Activated CD8-positive, alpha-beta T cell treated with anti-CD3 and anti-CD28 coated beads, Interleukin-2, amount 10 ng/mL, durations not matched to agents 7 days and 5 days (primary cell): Measurements from ENCODE around the gene CYTH4. TPM values are rescaled to one million over a fixed set of nuclear protein-coding genes. Genes with fewer than 3 reads are reported as not detected.

Experiments used
- ATAC-seq: fragments of 150-1000 bp; cut with Tn5 transposase; one replicate; pipeline ENCODE4 v1.10.0; 2021; ENCODE audit warnings: moderate library complexity
- CTCF ChIA-PET: fragments of 350-600 bp; sonication (Branson Sonifier 250); formaldehyde crosslinking; loops from one replicate; lab custom pipeline; 2021; ENCODE audit warnings: antibody characterized with exemption; lab: Charles Lee
- POLR2A ChIA-PET: fragments of 350-600 bp; sonication (Branson Sonifier 250); formaldehyde crosslinking; loops from one replicate; lab custom pipeline; 2021; ENCODE audit warnings: antibody characterized with exemption; lab: Charles Lee
- DNase-seq: peaks from one replicate; pipeline ENCODE4 v3.0.0-alpha.2; 2020
- H3K27ac Mint-ChIP-seq: one replicate; pipeline ENCODE4 v1.8.0; 2021; ENCODE audit warnings: mild to moderate bottlenecking, mixed read lengths
- H3K27me3 Mint-ChIP-seq: one replicate; pipeline ENCODE4 v1.8.0; 2021; ENCODE audit warnings: low read depth, mixed read lengths
- H3K36me3 Mint-ChIP-seq: one replicate; pipeline ENCODE4 v1.8.0; 2021; ENCODE audit warnings: low read depth, mixed read lengths
- H3K4me1 Mint-ChIP-seq: one replicate; pipeline ENCODE4 v1.8.0; 2021; ENCODE audit warnings: low read depth, mixed read lengths
- H3K4me3 Mint-ChIP-seq: one replicate; pipeline ENCODE4 v1.8.0; 2021; ENCODE audit warnings: mild to moderate bottlenecking, mixed read lengths
- H3K9me3 Mint-ChIP-seq: one replicate; pipeline ENCODE4 v1.8.0; 2022; ENCODE audit warnings: mixed read lengths; ENCODE audit not compliant: insufficient read depth
- total RNA-seq, 2 experiments: library from RNA; stranded (reverse); gene quantifications; one replicate each; pipeline ENCODE4 v1.2.3, GENCODE V29; 2021

The CYTH4 gene
- total RNA-seq, 2 experiments from 2014 or later, result 107 to 114 TPM

DNA sequence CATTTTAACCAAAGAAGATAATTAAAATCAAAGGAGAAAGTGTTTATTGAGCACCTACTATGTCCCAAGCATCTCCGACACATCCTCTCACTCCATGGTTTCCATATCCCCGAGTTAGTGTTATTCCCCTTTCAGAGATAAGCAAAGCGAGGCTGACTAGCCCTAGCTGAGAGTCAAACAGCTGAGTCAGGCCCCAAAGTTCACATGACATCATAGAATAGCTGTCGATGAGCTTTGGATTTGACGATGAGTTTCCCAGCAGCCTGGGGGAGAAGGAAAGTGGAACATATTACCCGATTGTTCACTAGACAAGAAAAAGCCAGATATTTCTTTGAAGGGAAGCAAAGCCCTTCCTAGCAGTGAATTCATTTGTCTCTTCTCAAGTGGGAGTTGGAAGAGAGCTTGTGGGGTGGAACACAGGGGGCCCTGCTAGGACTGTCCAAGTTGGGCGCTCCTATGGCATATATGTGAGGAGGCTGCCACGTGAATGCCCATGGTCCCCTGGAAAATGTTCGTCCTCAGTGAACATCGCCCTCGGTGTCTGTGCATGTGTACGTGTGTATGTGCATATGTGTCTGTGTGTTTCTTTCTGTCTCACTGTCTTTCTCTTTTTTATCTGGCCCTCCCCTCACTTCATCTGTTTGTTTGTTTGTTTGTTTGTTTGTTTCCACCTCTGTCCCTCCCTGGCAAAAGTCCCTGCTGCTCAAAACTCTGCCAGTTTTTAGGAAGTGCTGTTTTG is 493 bp upstream of the CYTH4 start:
- peaks cover 66% of the 10 kb centered on the region for H3K4me1 Mint-ChIP-seq
- no peaks in the 10 kb centered on the region for H3K9me3 Mint-ChIP-seq

GRCh38 chr22:37283393-37283937 is 1.2 kb downstream of the CYTH4 start:
- POLR2A ChIA-PET, result interaction anchor here (1.0 to 2.9 kb wide), 6 partner anchors 12 to 44 kb away, joined by 3 to 14 read pairs (median 6); no protein-coding TSS in a partner anchor
- Mint-ChIP-seq H3K36me3 (peaks cover 55% of the 10 kb centered on the region), H3K9me3 (no peaks in the 10 kb centered on the region), H3K4me1 (peaks cover 70% of the 10 kb centered on the region), H3K4me3 (peak overlapping the region; percentile 84), H3K27ac (peak overlapping the region; percentile 98), H3K27me3 (peaks cover 5% of the 10 kb centered on the region)
- peak; percentile 57 for DNase-seq
- peak; percentile 18 for ATAC-seq
- CTCF ChIA-PET, result interaction anchor here (1.4 to 3.5 kb wide), 6 partner anchors 11 to 33 kb away, joined by 3 to 23 read pairs (median 8); no protein-coding TSS in a partner anchor

More for the DNA sequence above, 493 bp upstream of the CYTH4 start:
- peak overlapping the region; percentile 98 for H3K27ac Mint-ChIP-seq
- H3K4me3 Mint-ChIP-seq, result peak overlapping the region; percentile 84
- DNase-seq (no peak), ATAC-seq (peak; percentile 24)
- CTCF ChIA-PET, result interaction anchor here (0.9 to 5.2 kb wide), 8 partner anchors 14 to 285 kb away, joined by 3 to 29 read pairs (median 4); no protein-coding TSS in a partner anchor
- POLR2A ChIA-PET, result interaction anchor here (1.0 to 2.9 kb wide), 6 partner anchors 11 to 39 kb away, joined by 3 to 14 read pairs (median 7); no protein-coding TSS in a partner anchor
- H3K36me3 Mint-ChIP-seq, result peaks cover 42% of the 10 kb centered on the region
- peaks cover 7% of the 10 kb centered on the region for H3K27me3 Mint-ChIP-seq

GRCh38 chr22:37284126-37284804 is 2.0 kb downstream of the CYTH4 start:
- Mint-ChIP-seq H3K27ac (peak overlapping the region; percentile 98), H3K4me1 (peaks cover 70% of the 10 kb centered on the region), H3K9me3 (no peaks in the 10 kb centered on the region), H3K36me3 (peaks cover 62% of the 10 kb centered on the region), H3K4me3 (peak overlapping the region; percentile 84), H3K27me3 (no peaks in the 10 kb centered on the region)
- DNase-seq (no peak), ATAC-seq (peak; percentile 10)
- ChIA-PET CTCF (interaction anchor here (0.9 to 3.5 kb wide), 8 partner anchors 12 to 283 kb away, joined by 3 to 23 read pairs (median 6); no protein-coding TSS in a partner anchor), POLR2A (interaction anchor here (0.9 to 2.9 kb wide), 6 partner anchors 11 to 45 kb away, joined by 3 to 14 read pairs (median 5); no protein-coding TSS in a partner anchor)

- H3K36me3 Mint-ChIP-seq, result peaks cover 68% of the 10 kb centered on the region
Measured at GRCh38 chr22:37284805-37285355, 2.6 kb downstream of the CYTH4 start.

DNA sequence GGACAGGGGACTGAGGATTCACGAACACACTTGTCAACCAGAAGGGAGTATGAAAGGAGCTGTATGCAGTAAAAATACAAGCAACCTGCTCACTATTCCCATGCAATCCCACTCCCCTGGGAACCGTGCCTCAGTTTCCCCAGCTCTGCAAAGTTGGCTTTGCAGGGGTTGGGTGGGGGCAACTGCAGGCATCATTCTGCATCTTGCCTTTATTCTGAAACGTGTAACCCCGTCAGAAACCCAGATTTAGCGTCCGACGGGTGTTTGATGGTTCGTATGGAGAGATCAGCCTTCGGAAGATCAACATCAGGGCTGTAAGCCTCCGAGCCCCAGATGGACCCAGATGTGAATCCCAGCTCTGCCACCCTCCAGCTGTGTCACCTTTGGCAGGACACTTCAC is 3.6 kb downstream of the CYTH4 start:
- Mint-ChIP-seq H3K27ac (no peak overlapping the region), H3K27me3 (no peaks in the 10 kb centered on the region)

More at GRCh38 chr22:37284805-37285355, 2.6 kb downstream of the CYTH4 start:
- H3K27ac Mint-ChIP-seq, result peak overlapping the region; percentile 98
- CTCF ChIA-PET, result interaction anchor here (0.9 to 1.4 kb wide), 4 partner anchors 21 to 282 kb away, joined by 3 to 8 read pairs (median 3); no protein-coding TSS in a partner anchor
- no peaks in the 10 kb centered on the region for H3K9me3 Mint-ChIP-seq
- peak; percentile 46 for ATAC-seq
- peak; percentile 60 for DNase-seq
- peaks cover 69% of the 10 kb centered on the region for H3K4me1 Mint-ChIP-seq
- peak overlapping the region; percentile 84 for H3K4me3 Mint-ChIP-seq
- no peaks in the 10 kb centered on the region for H3K27me3 Mint-ChIP-seq
- POLR2A ChIA-PET, result interaction anchor here (0.9 to 1.8 kb wide), 5 partner anchors 12 to 46 kb away, joined by 3 to 6 read pairs (median 5); no protein-coding TSS in a partner anchor

DNA sequence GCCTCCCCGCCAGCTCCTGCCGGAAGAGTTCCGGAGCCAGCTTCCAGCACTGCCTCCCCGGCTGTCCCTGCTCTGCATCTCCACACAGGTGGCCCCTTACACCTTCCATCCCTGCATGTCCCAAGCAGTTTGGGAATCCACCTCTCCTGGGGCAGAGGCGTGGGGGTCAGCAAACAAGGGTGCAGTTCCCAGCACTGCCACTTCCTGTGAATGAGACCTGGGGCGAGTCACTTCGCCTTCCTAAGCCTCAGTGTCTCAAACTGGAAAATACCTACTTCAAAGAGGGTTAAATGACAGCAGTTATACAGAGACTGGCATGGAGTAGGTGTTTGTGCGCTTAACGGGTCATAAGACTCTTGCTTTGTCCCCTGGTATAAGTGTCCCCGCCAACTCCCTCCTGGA is 5.2 kb downstream of the CYTH4 start:
- POLR2A ChIA-PET, result interaction anchor here (1.0 kb wide), 1 partner anchor 45 kb away, joined by 3 read pairs; no protein-coding TSS in a partner anchor
- ATAC-seq (no peak), DNase-seq (no peak)
- Mint-ChIP-seq H3K9me3 (no peaks in the 10 kb centered on the region), H3K4me3 (no peak overlapping the region), H3K36me3 (peaks cover 89% of the 10 kb centered on the region), H3K27me3 (no peaks in the 10 kb centered on the region), H3K4me1 (peaks cover 74% of the 10 kb centered on the region), H3K27ac (peak overlapping the region; percentile 72)
- CTCF ChIA-PET, result interaction anchor here (0.7 kb wide), 1 partner anchor 20 kb away, joined by 3 read pairs; no protein-coding TSS in a partner anchor

More for the DNA sequence above, 3.6 kb downstream of the CYTH4 start:
- no peak for ATAC-seq
- Mint-ChIP-seq H3K4me1 (peaks cover 76% of the 10 kb centered on the region), H3K4me3 (peak overlapping the region; percentile 84), H3K9me3 (no peaks in the 10 kb centered on the region), H3K36me3 (peaks cover 78% of the 10 kb centered on the region)
- CTCF ChIA-PET, result interaction anchor here (0.8 to 1.1 kb wide), 3 partner anchors 30 to 164 kb away, joined by 3 to 4 read pairs (median 3); no protein-coding TSS in a partner anchor
- DNase-seq, result no peak
- POLR2A ChIA-PET, result no interaction called here

GRCh38 chr22:37288521-37288920 is 6.2 kb downstream of the CYTH4 start:
- H3K9me3 Mint-ChIP-seq, result no peaks in the 10 kb centered on the region
- ATAC-seq, result no peak
- CTCF ChIA-PET, result no interaction called here
- H3K4me1 Mint-ChIP-seq, result peaks cover 82% of the 10 kb centered on the region
- POLR2A ChIA-PET, result no interaction called here
- no peaks in the 10 kb centered on the region for H3K27me3 Mint-ChIP-seq
- peak overlapping the region; percentile 66 for H3K27ac Mint-ChIP-seq
- H3K36me3 Mint-ChIP-seq, result peaks cover 88% of the 10 kb centered on the region
- DNase-seq, result no peak
- H3K4me3 Mint-ChIP-seq, result no peak overlapping the region

- POLR2A ChIA-PET, result no interaction called here
- peaks cover 84% of the 10 kb centered on the region for H3K4me1 Mint-ChIP-seq
- CTCF ChIA-PET, result interaction anchor here (1.7 kb wide), 1 partner anchor 11 kb away, joined by 7 read pairs; no protein-coding TSS in a partner anchor
- H3K9me3 Mint-ChIP-seq, result no peaks in the 10 kb centered on the region
- peaks cover 86% of the 10 kb centered on the region for H3K36me3 Mint-ChIP-seq
- ATAC-seq (no peak), DNase-seq (no peak)
- H3K27ac Mint-ChIP-seq, result peak overlapping the region; percentile 22
- H3K4me3 Mint-ChIP-seq, result no peak overlapping the region
- H3K27me3 Mint-ChIP-seq, result no peaks in the 10 kb centered on the region
Measured at GRCh38 chr22:37289156-37289735, 6.9 kb downstream of the CYTH4 start.

DNA sequence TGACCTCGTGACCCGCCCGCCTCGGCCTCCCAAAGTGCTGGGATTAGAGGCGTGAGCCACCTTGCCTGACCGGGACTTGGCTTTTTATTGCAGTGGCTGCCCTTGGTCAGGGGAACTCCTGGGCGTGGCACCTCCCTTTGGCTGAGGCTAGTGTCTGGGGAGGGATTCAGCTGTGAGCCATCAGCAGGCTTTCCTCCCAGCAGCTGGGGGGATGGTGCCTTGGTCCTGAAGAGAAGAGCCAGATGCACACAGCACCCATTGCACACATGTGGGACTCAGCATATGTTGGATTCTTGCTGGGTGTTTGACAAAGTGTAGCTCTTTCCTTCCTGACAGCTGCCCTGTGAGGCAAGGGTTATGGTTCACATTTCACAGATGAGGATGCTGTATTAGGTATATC is 8.4 kb downstream of the CYTH4 start:
- no peak for ATAC-seq
- DNase-seq, result no peak
- H3K27me3 Mint-ChIP-seq, result no peaks in the 10 kb centered on the region
- peaks cover 90% of the 10 kb centered on the region for H3K36me3 Mint-ChIP-seq
- H3K4me1 Mint-ChIP-seq, result peaks cover 87% of the 10 kb centered on the region
- no peaks in the 10 kb centered on the region for H3K9me3 Mint-ChIP-seq
- ChIA-PET POLR2A (interaction anchor here (0.5 kb wide), 1 partner anchor 60 kb away, joined by 3 read pairs; no protein-coding TSS in a partner anchor), CTCF (interaction anchor here (1.7 to 1.8 kb wide), 2 partner anchors 9 to 15 kb away, joined by 4 to 7 read pairs; no protein-coding TSS in a partner anchor)
- H3K4me3 Mint-ChIP-seq, result no peak overlapping the region
- H3K27ac Mint-ChIP-seq, result no peak overlapping the region

DNA sequence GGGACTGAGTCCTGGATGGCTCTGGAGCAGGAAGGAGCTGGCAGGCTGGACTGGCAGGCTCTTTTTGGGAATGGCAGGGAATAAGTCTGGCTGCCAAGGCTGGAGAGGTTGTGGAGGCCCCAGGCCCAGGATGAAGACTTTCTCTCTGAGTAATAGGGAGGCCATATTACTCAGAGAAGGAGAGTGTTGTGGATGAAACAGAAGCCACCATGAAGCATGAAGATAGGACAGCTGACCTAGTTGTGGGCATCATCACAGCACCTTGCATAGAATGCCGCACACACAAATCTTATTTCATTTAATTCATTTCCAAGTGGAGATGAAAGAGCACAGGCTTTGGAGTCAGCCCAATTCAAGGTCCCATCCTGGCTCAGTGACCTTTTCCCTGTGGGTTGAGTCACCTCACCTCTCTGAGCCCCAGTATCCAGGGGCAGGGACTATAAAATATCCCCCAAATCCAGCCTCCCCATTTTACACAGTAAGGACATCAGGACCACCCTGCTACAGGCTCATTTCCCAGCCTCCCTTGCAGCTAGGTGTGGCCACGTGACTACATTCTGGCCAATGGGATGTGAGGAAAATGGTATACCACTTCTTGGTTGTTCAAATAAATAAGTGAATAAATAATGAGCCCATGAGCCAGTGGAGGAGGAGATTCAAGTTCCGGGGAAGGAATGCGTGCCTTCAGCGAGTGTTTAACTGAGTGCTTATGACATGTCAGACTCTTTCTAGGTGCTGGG is 9.4 kb downstream of the CYTH4 start:
- no peak overlapping the region for H3K4me3 Mint-ChIP-seq
- ChIA-PET CTCF (interaction anchor here (1.6 to 1.8 kb wide), 2 partner anchors 14 to 31 kb away, joined by 3 to 4 read pairs; no protein-coding TSS in a partner anchor), POLR2A (interaction anchor here (0.5 to 0.7 kb wide), 2 partner anchors 12 to 61 kb away, joined by 3 read pairs; no protein-coding TSS in a partner anchor)
- no peaks in the 10 kb centered on the region for H3K9me3 Mint-ChIP-seq
- H3K36me3 Mint-ChIP-seq, result peaks cover 88% of the 10 kb centered on the region
- DNase-seq, result no peak
- H3K27ac Mint-ChIP-seq, result peak overlapping the region; percentile 57
- ATAC-seq, result no peak
- H3K27me3 Mint-ChIP-seq, result no peaks in the 10 kb centered on the region
- H3K4me1 Mint-ChIP-seq, result peaks cover 87% of the 10 kb centered on the region
